Measurements from ENCODE around the gene ZNF169. TPM values are rescaled to one million over a fixed set of nuclear protein-coding genes. Genes with fewer than 3 reads are reported as not detected.

The ZNF169 gene
- total and polyA plus RNA-seq, 2 of the 8 experiments (the other 6 are each of a cell fraction or from before 2014, with no cell fraction given), result 7.0 to 9.0 TPM

DNA sequence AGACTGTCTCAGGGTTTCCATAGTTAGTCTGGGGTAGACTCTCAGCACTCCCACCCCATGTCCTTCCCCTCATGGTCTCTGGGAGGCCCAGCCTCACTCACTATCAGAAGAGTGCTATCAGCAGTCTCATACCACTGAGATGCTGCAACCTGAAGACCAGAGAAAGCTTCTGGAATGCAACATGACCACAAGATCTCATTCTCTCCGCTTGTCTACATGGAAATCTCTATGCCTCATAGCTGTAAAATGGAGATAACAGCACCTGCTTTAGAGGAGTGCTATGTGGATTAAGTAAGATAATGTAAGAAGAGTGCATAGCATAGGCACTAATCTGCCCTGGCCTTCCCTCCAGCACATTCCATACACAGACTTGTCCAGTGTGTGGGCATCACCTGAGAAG is 47.0 kb upstream of the ZNF169 start:
- Histone ChIP-seq H3K4me2 (ENCODE audit: insufficient read depth in 1 of 2, low read depth in 2 of 2, low read length in 2 of 2) (peak overlapping the region; percentile 50 to 57), H3K27me3 (replicated peaks in 1 of 4; ENCODE audit: control insufficient read depth in 3 of 4, extremely low read depth in 1 of 4, insufficient read depth in 3 of 4, low read length in 3 of 4) (no peaks in the 10 kb centered on the region), H3K9me3 (ENCODE audit: insufficient read depth in 2 of 2, low read depth in 1 of 2, low read length in 1 of 2) (peaks cover 7 to 8% of the 10 kb centered on the region in 2 experiments; a peak in 3 of 4 replicates), H3K36me3 (ENCODE audit: control insufficient read depth in 2 of 4, insufficient read depth in 4 of 4, low read length in 3 of 4) (no peaks in the 10 kb centered on the region), H3K14ac (ENCODE audit: insufficient read length) (no peak overlapping the region), H4K20me1 (replicated peaks in 1 of 2; ENCODE audit: control insufficient read depth in 1 of 2, insufficient read depth in 2 of 2, low read length in 2 of 2) (no peaks in the 10 kb centered on the region), H3K4me3 (ENCODE audit: extremely low read depth in 1 of 4, insufficient read depth in 2 of 4, low read depth in 3 of 4, low read length in 4 of 4) (no peak overlapping the region; a peak in 1 of 8 replicates), H2BK12ac (ENCODE audit: low read depth, low read length) (peak overlapping the region; percentile 71; the same call in 1 of the 2 replicates), H3K4ac (replicated peaks; ENCODE audit: insufficient read length, low read depth, low read length) (no peak overlapping the region), H3K23ac (ENCODE audit: insufficient read length) (no peak overlapping the region), H2BK5ac (ENCODE audit: low read depth, low read length) (peak overlapping the region; percentile 40; the same call in 1 of the 2 replicates), H3K79me2 (ENCODE audit: control insufficient read depth in 1 of 2, insufficient read depth in 2 of 2, low read length in 2 of 2) (no peaks in the 10 kb centered on the region), H3K9ac (replicated peaks in 1 of 4; ENCODE audit: extremely low read depth in 1 of 4, low read depth in 3 of 4, low read length in 3 of 4) (no peak overlapping the region), H2AK5ac (ENCODE audit: low read depth, low read length) (no peak overlapping the region), H4K8ac (ENCODE audit: extremely low read depth, insufficient read depth, low read length) (no peak overlapping the region), H3K79me1 (ENCODE audit: low read depth, low read length) (no peaks in the 10 kb centered on the region), H2AFZ (ENCODE audit: low read length) (peak overlapping the region; percentile 6; the same call in 1 of the 2 replicates), H4K91ac (replicated peaks; ENCODE audit: insufficient read length, low read length) (peak overlapping the region; percentile 14), H3K4me1 (replicated peaks in 1 of 4; ENCODE audit: control insufficient read depth in 3 of 4, insufficient read depth in 4 of 4, low read length in 3 of 4) (peaks cover 0 to 10% (median 4%) of the 10 kb centered on the region in 4 experiments; a peak in 5 of 7 replicates), H2BK15ac (ENCODE audit: low read length) (no peak overlapping the region), H3K27ac (ENCODE audit: low read depth, low read length) (no peak overlapping the region), H2BK20ac (ENCODE audit: low read length) (peak overlapping the region; percentile 13), H2BK120ac (replicated peaks; ENCODE audit: low read depth, low read length) (peak overlapping the region; percentile 12), H4K5ac (ENCODE audit: insufficient read length, low read depth, low read length) (no peak overlapping the region), H3K23me2 (ENCODE audit: low read depth, low read length) (no peaks in the 10 kb centered on the region), H3K18ac (ENCODE audit: extremely low read depth, low read length) (peak overlapping the region; percentile 22; the same call in 1 of the 2 replicates), H3K56ac (replicated peaks; ENCODE audit: insufficient read length, low read depth, low read length) (no peak overlapping the region)
- no peak for DNase-seq (ENCODE audit: low read depth in 1 of 2, low spot score in 2 of 2)
- TF ChIP-seq SIX5 (IDR thresholded peaks at IDR 0.05; ENCODE audit: low read depth, low read length) (no peak), SIRT6 (IDR thresholded peaks at IDR 0.05; ENCODE audit: low read length) (no peak), EGR1 (IDR thresholded peaks at IDR 0.05; ENCODE audit: borderline replicate concordance, low read depth, low read length) (no peak), KDM1A (IDR thresholded peaks at IDR 0.05; ENCODE audit: borderline replicate concordance, low read length) (no peak), TAF1 (IDR thresholded peaks at IDR 0.05; ENCODE audit: low read depth, low read length) (no peak), HDAC6 (IDR thresholded peaks at IDR 0.05; ENCODE audit: low read depth, low read length) (no peak), YY1 (IDR thresholded peaks at IDR 0.05; ENCODE audit: low read depth, low read length) (no peak), TEAD4 (IDR thresholded peaks at IDR 0.05; ENCODE audit: low read depth, low read length) (no peak), CEBPB (IDR thresholded peaks at IDR 0.05; ENCODE audit: low read depth, low read length) (no peak)
- WGBS, 2 experiments (ENCODE audit: extremely low coverage in 1 of 2, insufficient coverage in 1 of 2, insufficient read length in 1 of 2, insufficient replicate concordance in 2 of 2, low coverage in 1 of 2, low lambda C conversion rate in 2 of 2, missing lambda C conversion rate in 1 of 2), result 94% methylated on average over 1 of the region's 1 CpG; no CpG with 5 or more reads in 1 of the 2 experiments
- POLR2A ChIA-PET (ENCODE audit: partially characterized antibody), result interaction anchor here (0.5 to 3.1 kb wide), 12 partner anchors 31 to 250 kb away, joined by 3 to 16 read pairs (median 4); partner anchors contain the start of gene PTPDC1
- FAIRE-seq, result no peak
- CTCF ChIA-PET (ENCODE audit: partially characterized antibody), result interaction anchor here (0.7 to 8.0 kb wide), 22 partner anchors 15 to 529 kb away, joined by 3 to 156 read pairs (median 8); no protein-coding TSS in a partner anchor

All from H1 (cell line).